AG09309 (cell line): ENCODE data around the gene BAG2.
A peak's percentile ranks its signal among the peaks of the same experiment; 100 is the strongest.

Source experiments
- DNase-seq: peaks from one replicate; pipeline ENCODE4 v3.0.0-alpha.2; 2010; ENCODE audit warnings: low read depth
- H3K4me3 ChIP-seq: 2 replicates; pipeline ENCODE4 v1.5.1; 2011; ENCODE audit warnings: mild to moderate bottlenecking, low read depth, low read length, moderate library complexity; ENCODE audit not compliant: control insufficient read depth
- TF ChIP-seq, protein P1 (sequence below): IDR thresholded peaks from 2 replicates; pipeline ENCODE4 v1.5.1; 2011; ENCODE audit warnings: mild to moderate bottlenecking, low read depth, low read length, inconsistent platforms; ENCODE audit not compliant: insufficient read depth, control insufficient read depth; ENCODE audit errors: missing control alignments

Gene BAG2

GRCh38 chr6:57182017-57182432 lies 9.9 kb downstream of the BAG2 start:
- TF ChIP-seq, protein P1, sequence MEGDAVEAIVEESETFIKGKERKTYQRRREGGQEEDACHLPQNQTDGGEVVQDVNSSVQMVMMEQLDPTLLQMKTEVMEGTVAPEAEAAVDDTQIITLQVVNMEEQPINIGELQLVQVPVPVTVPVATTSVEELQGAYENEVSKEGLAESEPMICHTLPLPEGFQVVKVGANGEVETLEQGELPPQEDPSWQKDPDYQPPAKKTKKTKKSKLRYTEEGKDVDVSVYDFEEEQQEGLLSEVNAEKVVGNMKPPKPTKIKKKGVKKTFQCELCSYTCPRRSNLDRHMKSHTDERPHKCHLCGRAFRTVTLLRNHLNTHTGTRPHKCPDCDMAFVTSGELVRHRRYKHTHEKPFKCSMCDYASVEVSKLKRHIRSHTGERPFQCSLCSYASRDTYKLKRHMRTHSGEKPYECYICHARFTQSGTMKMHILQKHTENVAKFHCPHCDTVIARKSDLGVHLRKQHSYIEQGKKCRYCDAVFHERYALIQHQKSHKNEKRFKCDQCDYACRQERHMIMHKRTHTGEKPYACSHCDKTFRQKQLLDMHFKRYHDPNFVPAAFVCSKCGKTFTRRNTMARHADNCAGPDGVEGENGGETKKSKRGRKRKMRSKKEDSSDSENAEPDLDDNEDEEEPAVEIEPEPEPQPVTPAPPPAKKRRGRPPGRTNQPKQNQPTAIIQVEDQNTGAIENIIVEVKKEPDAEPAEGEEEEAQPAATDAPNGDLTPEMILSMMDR, result no peak

GRCh38 chr6:57183336-57183735 lies 11.2 kb downstream of the BAG2 start:
- H3K4me3 ChIP-seq, result no peak overlapping the region
- no peak for DNase-seq
- TF ChIP-seq, protein P1, result no peak

More at GRCh38 chr6:57182017-57182432, 9.9 kb downstream of the BAG2 start:
- DNase-seq, result no peak
- H3K4me3 ChIP-seq, result no peak overlapping the region

DNA sequence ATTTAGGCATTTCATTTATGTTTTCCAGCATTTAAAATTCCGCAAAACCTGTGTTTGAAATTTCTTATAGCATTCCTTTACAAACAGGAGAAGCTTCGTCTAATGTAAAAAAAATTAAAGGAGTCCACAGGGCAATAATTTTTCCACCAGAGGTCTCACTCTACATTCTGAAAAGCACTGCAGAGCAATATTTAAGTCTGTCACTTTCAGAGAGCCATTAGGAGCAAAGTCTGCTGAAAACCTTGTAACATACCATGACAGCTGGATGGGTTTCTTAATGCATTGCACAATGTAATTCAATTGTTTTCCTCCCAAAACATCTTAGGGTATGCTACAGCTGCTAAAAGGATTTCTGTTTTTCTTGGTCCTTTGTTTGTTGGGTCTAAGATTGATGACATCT lies 18.0 kb downstream of the BAG2 start:
- no peak overlapping the region for H3K4me3 ChIP-seq
- TF ChIP-seq, protein P1, result peak; percentile 49
- DNase-seq, result no peak

- TF ChIP-seq, protein P1, result no peak
- no peak overlapping the region for H3K4me3 ChIP-seq
- no peak for DNase-seq
These were observed 21.1 kb downstream of the BAG2 start for GRCh38 chr6:57193177-57193576.

DNA sequence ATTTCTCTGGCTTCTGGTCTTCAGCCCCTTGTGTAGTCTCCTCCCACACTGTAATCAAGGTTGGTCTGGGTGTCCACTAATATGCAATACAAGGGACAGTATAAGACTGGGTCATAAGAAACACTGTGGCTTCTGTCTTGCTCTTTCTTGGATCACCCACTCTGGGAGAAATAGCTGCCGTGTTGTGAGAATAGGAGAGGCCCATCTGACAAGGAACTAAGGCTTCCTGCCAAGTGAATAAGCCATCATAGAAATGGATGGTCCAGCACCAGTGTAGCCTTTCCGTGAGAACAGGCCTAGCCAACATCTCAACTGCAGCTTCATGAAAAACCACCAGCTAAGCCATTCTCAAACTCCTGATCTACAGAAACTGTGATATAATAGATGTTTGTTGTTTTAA lies 23.3 kb downstream of the BAG2 start:
- DNase-seq, result no peak
- TF ChIP-seq, protein P1, result no peak
- H3K4me3 ChIP-seq, result no peak overlapping the region

DNA sequence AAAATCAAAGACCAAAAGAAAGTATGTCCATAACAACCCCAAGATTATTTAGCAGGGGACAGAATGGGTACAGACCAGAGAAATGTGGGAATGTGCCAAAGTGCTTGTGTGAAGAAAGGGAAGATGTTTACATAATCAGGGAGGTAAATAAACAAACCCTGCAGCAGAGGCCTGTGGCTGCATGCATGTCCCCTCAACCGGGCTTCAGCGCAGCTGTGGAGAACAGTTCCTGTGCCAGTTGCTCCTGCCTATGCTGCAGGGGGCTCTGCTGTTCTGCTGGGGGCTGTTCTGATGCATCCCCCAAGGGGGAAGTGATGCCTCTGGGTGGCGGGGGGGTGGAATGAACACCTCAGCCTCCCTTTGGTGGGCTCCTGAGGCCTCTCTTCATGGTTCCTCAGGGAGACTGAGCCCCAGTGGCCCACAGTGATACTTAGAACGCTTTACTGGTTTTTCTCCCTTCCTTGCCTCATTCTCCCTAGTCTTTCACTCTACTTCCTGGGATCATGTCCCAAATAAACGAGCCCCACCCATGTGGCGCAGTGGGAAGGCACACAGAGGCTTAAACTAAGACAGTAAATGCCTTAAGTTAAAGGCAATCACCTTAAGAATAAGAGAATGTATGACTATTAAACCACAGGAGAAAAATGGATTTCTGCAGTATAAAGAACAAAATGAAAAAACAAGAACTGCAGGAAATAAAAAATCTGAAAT lies 27.0 kb downstream of the BAG2 start:
- no peak overlapping the region for H3K4me3 ChIP-seq
- no peak for DNase-seq
- TF ChIP-seq, protein P1, result no peak
